ENCODE measurements around the gene RAET1L.
"Not testable (repeated sequence)": the region's sequence is repeated elsewhere in the genome, so short reads cannot be mapped to it uniquely, and the experiment has no call there.

DNA sequence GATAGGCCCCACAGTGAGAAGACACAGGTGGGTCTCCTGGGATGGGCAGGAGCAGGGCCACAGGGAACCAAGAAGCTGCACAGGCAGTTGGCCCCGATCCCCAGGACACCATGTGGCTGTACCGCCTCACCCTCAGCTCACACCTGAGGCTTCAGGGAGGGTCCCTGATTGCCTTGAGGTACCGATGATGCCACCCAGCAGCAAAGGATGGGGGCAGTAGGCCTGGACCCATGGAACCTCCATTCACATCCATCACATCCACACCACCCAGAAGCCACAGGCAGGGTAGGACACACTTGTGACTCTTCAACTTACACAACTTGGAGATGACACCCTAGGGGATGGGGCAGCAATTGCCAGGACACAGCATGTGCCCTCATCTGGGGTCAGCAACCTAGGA is 21.7 kb downstream of the RAET1L start:
- TF ChIP-seq, protein P1, sequence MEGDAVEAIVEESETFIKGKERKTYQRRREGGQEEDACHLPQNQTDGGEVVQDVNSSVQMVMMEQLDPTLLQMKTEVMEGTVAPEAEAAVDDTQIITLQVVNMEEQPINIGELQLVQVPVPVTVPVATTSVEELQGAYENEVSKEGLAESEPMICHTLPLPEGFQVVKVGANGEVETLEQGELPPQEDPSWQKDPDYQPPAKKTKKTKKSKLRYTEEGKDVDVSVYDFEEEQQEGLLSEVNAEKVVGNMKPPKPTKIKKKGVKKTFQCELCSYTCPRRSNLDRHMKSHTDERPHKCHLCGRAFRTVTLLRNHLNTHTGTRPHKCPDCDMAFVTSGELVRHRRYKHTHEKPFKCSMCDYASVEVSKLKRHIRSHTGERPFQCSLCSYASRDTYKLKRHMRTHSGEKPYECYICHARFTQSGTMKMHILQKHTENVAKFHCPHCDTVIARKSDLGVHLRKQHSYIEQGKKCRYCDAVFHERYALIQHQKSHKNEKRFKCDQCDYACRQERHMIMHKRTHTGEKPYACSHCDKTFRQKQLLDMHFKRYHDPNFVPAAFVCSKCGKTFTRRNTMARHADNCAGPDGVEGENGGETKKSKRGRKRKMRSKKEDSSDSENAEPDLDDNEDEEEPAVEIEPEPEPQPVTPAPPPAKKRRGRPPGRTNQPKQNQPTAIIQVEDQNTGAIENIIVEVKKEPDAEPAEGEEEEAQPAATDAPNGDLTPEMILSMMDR (IDR thresholded peaks at IDR 0.05), result not testable (repeated sequence)
- not testable (repeated sequence) for TF ChIP-seq POLR2A (IDR thresholded peaks at IDR 0.05)

All from lower leg skin (tissue), 3 donors.